Cardiac muscle cell (in vitro differentiated cells and primary cell): ENCODE measurements around the gene ADSS1. TPM values are rescaled to one million over a fixed set of nuclear protein-coding genes. Genes with fewer than 3 reads are reported as not detected.

ENCODE experiments used
- DNase-seq, 2 donors: peaks; one replicate each; pipeline versions ENCODE4 v3.0.0 to v3.0.0-alpha.2; 2010 to 2017; ENCODE audit warnings: low read depth in 1 of 2, low spot score in 1 of 2
- H3K27ac ChIP-seq: fragments of 200-600 bp; sonication (generic); 2 replicates; pipeline ENCODE4 v1.5.1; 2016
- H3K27me3 ChIP-seq: fragments of 200-600 bp; sonication (generic); 2 replicates; pipeline ENCODE4 v1.6.0; 2016; ENCODE audit warnings: control low read depth
- H3K36me3 ChIP-seq: fragments of 200-600 bp; sonication (generic); 2 replicates; pipeline ENCODE4 v1.5.1; 2016; ENCODE audit warnings: control low read depth
- H3K4me1 ChIP-seq: fragments of 200-600 bp; sonication (generic); 2 replicates; pipeline ENCODE4 v1.8.1; 2017; ENCODE audit warnings: low read depth, mild to moderate bottlenecking, mixed run types
- H3K4me3 ChIP-seq: fragments of 200-600 bp; sonication (generic); 2 replicates; pipeline ENCODE4 v1.5.1; 2016; ENCODE audit warnings: mild to moderate bottlenecking
- H3K9me3 ChIP-seq: fragments of 200-600 bp; sonication (generic); 2 replicates; pipeline ENCODE4 v1.5.1; 2017; ENCODE audit warnings: low read depth, mild to moderate bottlenecking, control low read depth
- polyA plus RNA-seq: library from polyadenylated mRNA; unstranded; fragments of >200 nt; fragmentation: Nextera tagmentation; extraction: Ambion mirVana; gene quantifications from 2 replicates; pipeline ENCODE4 v1.2.1, GENCODE V29; 2016
- total RNA-seq: library from RNA; depleted of rRNA; stranded (reverse); fragments of >200 nt; gene quantifications from 2 replicates; pipeline ENCODE4 v1.2.3, GENCODE V29; 2016
- TF ChIP-seq, protein P1 (sequence below): IDR thresholded peaks from 2 replicates; pipeline ENCODE4 v1.5.1; 2012; ENCODE audit warnings: low read depth, mild to moderate bottlenecking, low read length

ADSS1 gene
- total and polyA plus RNA-seq, 2 experiments from 2014 or later = 53.4 to 63.8 TPM

DNA sequence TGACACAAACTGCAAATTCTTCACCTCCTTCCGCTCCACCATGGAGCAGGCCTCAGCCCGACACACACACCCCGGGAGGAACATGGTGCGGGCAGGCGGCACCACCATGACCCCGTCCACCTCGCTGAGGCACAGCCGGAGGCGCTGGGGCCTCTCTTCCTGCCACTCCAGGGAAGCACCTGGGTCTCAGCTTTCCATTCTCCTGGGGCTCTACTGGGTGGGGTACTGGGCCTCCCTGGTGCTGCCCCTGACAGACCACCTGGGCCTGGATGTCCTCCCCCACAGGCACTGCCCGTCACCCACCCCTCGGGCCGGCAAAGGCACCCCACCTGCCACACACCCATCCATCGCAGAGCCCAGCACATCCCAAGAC lies 61.7 kb downstream of the ADSS1 start:
- no peaks in the 10 kb centered on the region for H3K4me1 ChIP-seq
- no peaks in the 10 kb centered on the region for H3K9me3 ChIP-seq
- H3K27me3 ChIP-seq = no peaks in the 10 kb centered on the region
- TF ChIP-seq, protein P1, sequence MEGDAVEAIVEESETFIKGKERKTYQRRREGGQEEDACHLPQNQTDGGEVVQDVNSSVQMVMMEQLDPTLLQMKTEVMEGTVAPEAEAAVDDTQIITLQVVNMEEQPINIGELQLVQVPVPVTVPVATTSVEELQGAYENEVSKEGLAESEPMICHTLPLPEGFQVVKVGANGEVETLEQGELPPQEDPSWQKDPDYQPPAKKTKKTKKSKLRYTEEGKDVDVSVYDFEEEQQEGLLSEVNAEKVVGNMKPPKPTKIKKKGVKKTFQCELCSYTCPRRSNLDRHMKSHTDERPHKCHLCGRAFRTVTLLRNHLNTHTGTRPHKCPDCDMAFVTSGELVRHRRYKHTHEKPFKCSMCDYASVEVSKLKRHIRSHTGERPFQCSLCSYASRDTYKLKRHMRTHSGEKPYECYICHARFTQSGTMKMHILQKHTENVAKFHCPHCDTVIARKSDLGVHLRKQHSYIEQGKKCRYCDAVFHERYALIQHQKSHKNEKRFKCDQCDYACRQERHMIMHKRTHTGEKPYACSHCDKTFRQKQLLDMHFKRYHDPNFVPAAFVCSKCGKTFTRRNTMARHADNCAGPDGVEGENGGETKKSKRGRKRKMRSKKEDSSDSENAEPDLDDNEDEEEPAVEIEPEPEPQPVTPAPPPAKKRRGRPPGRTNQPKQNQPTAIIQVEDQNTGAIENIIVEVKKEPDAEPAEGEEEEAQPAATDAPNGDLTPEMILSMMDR = no peak
- no peaks in the 10 kb centered on the region for H3K36me3 ChIP-seq
- H3K4me3 ChIP-seq = no peak overlapping the region
- no peak overlapping the region for H3K27ac ChIP-seq
- DNase-seq = no peak

DNA sequence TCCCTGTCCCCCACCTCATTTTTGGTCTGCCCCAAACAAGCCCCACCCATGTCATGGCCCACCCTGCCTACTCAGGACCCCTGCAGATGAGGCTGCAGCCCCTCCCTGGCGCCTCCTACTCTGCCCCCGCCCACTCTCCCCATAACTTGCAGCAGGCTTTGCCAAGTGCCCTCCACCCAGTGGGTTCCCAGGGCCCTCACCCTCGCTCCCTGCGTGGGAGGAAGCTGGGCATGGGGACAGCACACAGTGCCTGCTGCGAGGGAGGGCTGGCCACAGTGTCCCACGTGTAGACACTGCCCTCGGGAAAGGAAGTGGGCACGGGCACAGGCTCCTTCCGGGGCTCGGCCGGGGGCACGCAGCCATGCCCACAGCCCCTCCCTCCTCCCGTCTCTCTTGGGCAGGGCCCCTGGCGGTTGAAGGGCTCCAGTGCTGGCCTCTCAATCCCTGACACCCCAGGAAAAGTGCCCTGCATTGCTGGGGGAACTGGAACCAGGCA lies 62.1 kb downstream of the ADSS1 start:
- no peaks in the 10 kb centered on the region for H3K36me3 ChIP-seq
- no peaks in the 10 kb centered on the region for H3K4me1 ChIP-seq
- TF ChIP-seq, protein P1 = no peak
- no peak overlapping the region for H3K27ac ChIP-seq
- DNase-seq = no peak
- no peak overlapping the region for H3K4me3 ChIP-seq
- H3K27me3 ChIP-seq = no peaks in the 10 kb centered on the region
- H3K9me3 ChIP-seq = no peaks in the 10 kb centered on the region

DNA sequence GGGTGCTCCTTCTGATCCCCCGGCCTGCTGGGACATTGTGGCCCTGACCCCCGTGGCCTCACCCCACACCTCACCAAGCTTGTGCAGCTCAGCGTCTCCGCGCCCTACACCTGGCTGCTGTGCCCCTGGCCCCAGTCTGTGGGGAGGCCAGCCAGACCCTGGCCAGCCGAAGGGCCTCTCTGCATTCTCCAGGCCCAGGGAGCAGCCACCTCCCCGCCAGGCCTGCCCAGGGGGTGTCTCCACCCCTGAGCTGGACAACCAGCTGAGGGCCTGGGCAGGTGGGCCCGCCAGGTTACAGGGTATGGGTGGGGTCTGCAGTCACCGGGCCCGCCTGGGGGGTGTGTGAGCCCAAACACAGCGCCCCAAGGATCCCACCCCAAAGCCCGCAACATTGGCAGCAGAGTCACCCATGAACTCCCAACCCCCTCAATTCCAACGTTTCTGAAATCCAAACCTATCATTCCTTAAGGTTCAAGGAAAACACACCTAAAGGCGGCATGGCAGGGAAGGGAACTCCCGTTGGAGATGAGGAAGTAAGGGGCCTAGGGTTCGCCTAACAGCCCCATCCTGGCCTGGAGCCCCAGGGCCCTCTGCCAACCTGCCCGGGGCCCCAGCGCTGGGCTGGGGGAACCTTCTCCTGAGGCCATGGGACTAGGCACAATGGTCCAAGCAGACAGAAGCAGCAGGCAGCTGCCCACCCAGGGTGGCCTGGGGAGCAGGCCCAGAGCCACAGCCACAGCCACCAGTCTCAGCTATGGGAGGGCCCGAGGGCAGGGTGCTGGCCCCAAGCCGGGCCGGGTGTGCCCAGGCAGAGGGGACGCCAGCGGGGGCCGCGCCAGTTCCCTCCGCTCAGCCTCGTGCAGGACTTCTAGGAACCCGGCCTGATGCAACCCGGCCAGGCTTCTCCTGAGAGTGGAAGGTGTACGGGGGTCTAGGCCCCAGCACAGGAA lies 63.0 kb downstream of the ADSS1 start:
- H3K27ac ChIP-seq = no peak overlapping the region
- no peaks in the 10 kb centered on the region for H3K27me3 ChIP-seq
- no peaks in the 10 kb centered on the region for H3K4me1 ChIP-seq
- no peak overlapping the region for H3K4me3 ChIP-seq
- H3K36me3 ChIP-seq = peaks cover 2% of the 10 kb centered on the region
- TF ChIP-seq, protein P1 = no peak
- no peaks in the 10 kb centered on the region for H3K9me3 ChIP-seq
- DNase-seq = no peak

DNA sequence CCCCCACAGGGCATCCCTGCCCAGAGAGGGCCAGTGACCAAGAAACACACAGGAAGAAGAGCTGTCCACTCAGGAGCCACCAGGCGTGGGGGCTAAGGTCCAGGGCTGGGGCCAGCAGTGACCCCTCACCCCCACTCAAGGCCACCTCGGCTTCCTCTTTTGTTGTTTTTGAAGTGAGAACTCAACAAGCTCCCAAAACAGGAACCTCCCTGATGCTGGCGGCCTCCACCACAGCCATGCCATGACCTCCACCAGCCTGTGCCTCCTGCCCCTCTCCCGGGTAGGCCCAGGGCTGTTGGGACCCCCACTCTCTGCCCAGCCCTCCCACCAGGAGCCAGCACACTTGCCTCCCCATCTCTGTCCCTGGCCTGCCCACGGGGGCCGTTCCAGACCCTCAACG lies 63.7 kb downstream of the ADSS1 start:
- DNase-seq = no peak
- Histone ChIP-seq H3K36me3 (peaks cover 6% of the 10 kb centered on the region), H3K27ac (no peak overlapping the region), H3K4me1 (no peaks in the 10 kb centered on the region), H3K9me3 (no peaks in the 10 kb centered on the region), H3K27me3 (no peaks in the 10 kb centered on the region), H3K4me3 (no peak overlapping the region)
- TF ChIP-seq, protein P1 = no peak

DNA sequence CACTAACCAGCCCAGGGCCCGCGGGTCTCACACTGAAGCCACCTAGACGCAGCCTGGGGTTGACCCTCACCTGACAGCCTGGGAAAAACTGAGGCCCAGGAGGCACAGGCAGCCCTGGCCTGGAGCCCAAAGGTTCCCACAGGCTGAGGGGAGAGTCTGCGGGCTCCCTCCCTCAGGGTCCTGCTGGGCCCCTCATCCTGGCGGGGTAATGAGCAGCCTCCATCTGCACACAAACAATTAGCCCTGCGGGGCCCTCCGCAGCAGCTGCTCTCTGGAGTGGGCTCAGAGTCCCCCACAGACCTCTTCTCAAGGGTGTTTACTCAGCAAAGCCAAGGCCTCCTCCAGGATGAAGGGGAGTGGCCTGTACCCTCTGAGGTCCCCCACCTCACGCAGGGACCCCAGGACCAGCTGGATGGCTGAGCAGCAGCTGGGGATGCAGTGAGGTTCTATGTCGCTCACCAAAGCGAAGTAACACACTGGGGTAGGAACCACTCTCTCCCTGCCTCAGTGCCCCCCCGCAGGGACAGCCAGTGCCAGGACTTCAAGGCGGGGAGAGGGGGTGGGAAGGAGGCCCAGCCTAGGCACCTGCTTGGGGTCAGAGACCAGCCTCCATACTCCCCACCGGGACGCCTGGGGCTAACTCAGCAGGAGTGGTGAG lies 64.3 kb downstream of the ADSS1 start:
- DNase-seq = no peak
- Histone ChIP-seq H3K27ac (no peak overlapping the region), H3K27me3 (no peaks in the 10 kb centered on the region), H3K9me3 (no peaks in the 10 kb centered on the region), H3K36me3 (peaks cover 6% of the 10 kb centered on the region), H3K4me1 (peaks cover 2% of the 10 kb centered on the region), H3K4me3 (no peak overlapping the region)
- TF ChIP-seq, protein P1 = no peak
